Stimulated activated CD8-positive, alpha-beta memory T cell treated with anti-CD3 and anti-CD28 coated beads, Interleukin-4, amount 100 ng/mL, for 24 hours (primary cell): Measurements from ENCODE around the gene IL1R1.
A peak's percentile ranks its signal among the peaks of the same experiment; 100 is the strongest.

Experiments
- DNase-seq: peaks from one replicate; pipeline ENCODE4 v3.0.0-alpha.2; 2020; ENCODE audit warnings: low read depth

The IL1R1 gene

DNA sequence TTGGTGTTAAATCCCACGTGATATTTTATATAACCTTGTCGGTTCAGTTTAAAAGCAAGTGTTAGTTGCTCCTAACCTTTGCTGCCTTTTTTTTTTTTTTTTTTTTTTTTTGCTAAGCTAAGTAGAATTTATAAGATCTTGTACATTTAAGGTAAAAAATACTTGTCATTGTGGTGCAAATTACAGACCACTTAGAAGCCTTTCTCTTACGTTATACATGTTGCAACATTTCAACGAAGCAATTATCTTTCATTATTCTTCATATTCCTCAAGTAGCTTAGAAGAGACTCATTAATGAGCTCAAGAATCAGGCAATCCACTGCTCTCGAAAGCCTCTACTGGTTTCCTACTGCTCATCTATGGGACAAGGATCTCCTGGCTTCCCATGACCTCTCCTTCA, 29.4 kb downstream of the IL1R1 start:
- DNase-seq = no peak

DNA sequence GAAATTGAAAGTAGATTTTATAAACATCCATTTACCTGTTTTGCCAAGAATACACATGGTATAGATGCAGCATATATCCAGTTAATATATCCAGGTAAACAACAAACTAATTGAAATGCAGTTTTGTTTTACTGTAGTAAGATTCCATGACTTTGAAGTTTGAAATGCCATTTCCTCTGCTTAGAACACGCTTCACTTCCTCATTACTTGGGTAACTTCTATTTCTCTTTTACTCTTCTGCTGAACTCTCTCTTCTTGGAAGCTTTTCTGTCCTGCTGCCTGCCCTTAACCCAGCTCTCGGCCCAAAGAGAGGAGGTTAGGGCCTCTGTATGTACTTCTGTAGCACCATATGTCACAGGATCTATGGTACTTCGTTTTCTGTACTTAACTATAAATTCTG, 30.2 kb downstream of the IL1R1 start:
- no peak for DNase-seq

DNA sequence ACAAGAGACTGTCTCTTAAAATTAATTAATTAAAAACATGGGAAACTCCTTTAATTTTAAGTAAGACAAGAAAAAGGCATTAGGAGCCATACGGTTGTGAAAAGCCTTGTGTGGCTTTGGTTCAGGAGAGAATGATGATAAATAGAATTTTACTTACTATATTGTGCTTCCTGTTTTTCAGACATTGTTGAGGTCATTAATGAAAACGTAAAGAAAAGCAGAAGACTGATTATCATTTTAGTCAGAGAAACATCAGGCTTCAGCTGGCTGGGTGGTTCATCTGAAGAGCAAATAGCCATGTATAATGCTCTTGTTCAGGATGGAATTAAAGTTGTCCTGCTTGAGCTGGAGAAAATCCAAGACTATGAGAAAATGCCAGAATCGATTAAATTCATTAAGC, 33.6 kb downstream of the IL1R1 start:
- DNase-seq = no peak

DNA sequence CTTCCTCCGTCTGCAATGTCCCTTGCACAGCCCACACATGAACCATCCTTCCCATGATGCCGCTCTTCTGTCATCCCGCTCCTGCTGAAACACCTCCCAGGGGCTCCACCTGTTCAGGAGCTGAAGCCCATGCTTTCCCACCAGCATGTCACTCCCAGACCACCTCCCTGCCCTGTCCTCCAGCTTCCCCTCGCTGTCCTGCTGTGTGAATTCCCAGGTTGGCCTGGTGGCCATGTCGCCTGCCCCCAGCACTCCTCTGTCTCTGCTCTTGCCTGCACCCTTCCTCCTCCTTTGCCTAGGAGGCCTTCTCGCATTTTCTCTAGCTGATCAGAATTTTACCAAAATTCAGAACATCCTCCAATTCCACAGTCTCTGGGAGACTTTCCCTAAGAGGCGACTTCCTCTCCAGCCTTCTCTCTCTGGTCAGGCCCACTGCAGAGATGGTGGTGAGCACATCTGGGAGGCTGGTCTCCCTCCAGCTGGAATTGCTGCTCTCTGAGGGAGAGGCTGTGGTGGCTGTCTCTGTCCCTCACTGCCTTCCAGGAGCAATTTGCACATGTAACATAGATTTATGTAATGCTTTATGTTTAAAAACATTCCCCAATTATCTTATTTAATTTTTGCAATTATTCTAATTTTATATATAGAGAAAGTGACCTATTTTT, 35.4 kb downstream of the IL1R1 start:
- DNase-seq = no peak

DNA sequence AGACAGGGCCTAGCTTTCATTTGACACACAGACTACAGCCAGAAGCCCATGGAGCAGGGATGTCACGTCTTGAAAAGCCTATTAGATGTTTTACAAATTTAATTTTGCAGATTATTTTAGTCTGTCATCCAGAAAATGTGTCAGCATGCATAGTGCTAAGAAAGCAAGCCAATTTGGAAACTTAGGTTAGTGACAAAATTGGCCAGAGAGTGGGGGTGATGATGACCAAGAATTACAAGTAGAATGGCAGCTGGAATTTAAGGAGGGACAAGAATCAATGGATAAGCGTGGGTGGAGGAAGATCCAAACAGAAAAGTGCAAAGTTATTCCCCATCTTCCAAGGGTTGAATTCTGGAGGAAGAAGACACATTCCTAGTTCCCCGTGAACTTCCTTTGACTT, 36.5 kb downstream of the IL1R1 start:
- no peak for DNase-seq

DNA sequence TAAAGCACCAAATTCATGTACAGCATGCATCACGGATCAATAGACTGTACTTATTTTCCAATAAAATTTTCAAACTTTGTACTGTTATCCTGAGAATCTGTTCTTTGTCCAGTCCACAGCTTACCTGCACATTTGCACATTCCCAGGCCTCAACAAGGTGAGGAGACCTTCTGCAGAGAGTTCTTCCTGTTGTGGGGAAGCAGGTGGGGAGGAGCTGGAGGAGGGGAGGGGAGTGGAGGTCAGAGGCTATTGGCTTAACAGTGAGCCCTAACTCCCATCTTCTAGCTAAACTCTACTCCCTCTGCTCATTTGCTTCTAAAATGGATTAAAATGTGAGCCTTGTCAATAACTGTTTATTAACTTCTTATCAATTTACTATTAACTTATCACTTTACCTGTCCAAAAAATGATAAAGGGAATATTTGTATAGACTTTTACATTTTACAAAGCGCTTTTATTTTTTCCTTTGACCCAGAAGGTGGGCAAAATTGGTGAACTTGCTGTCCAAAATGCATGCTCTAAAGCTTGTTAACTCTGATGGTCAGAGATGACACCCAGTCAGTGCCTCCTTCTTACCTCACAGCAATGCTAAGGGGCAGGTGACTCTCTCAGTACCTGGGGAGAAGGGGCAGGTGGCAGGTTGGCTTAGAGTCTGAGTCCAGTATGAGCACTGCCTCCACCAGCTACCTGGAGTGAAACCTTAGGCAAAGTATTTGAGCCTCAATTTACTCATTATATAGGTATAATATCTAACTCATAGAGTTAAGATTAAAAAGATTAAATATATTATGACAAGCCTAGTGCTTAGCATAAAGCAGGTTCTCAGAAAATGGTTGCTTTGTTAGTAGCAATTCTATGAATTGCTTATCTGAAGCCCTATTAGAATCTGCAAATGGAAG, 37.5 kb downstream of the IL1R1 start:
- no peak for DNase-seq

DNA sequence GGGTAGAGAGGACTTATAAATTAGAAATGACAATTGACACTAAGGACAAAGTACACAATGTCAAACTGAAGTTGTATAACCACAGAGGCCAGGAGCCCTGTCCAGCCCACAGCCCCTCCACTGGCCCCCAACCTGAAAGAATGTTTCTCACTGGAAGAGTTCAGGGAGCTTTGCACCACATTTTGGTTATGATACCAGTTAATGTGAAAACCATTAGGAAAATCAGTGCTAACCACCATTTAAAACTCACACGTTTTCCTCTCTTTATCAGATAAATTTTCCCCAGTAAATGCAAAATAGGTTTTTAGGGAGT, 38.1 kb downstream of the IL1R1 start:
- no peak for DNase-seq

DNA sequence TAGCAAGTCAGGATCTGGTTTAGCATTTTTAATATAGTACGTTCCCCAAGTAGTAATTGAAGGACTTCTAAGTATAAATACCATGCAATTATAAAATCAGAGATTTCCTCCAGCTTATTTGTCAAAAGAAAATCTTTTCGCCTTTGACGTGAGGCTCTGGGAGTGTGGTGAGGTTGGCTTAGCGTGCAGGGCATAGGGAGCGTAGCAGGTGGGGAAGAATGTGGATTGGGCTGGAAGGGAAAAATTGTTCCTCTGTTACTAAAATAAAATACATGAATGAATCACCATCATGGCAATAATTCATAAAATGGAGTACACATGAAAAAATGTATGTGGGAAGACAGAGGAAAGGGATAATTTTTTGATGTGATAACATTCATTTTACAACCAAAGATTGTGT, 38.8 kb downstream of the IL1R1 start:
- no peak for DNase-seq

DNA sequence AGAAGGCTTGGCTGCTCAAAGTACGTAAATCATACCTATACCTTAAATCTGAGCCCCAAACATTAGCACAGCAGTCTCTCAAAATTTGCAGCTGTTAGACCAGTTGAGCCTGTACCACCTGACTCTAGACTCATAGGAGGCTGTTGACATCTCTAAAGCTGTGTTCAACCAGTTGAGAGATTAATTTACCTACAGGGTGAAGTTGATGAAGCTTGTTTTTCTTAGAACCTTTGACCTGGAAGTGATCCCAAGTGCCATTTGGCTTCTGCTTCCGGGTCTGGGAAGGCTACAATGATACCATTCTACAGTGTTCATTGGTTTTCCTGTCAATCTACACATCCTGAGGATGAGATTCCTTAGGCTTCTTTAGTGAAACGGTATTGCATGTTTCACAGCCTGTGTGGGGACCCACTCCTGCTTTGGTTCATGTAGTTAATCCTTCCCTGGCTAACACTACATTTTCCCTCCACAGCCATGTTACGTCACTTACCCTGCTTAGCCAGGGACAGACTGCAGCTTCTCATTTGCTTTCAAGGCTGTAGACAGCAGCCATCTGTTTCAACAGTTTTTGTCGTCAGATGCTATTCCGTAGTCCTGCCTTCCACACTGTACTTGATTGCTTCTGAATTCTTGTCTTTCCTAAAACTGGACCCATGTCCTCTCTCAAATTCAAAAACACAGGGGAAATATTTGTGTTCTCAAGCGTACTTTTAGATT, 39.5 kb downstream of the IL1R1 start:
- no peak for DNase-seq

DNA sequence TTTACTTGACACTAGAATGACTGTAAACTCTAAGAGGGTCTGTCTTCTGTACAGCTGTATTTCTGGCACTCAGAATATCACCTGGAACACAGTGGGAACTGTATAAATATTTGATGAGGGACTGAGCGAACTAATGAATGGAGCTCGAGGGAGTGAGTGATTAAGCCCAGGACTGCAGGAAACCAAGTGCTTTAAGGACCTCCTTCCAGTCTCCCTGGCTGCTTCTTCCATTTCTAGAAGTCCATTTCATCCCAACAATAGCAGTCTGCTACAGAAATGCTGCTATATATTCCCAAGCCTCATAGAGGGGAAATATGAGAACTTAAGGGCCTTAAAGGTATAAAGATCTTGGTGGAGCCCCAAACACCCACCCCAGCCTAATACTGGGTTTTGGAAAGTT, 41.5 kb downstream of the IL1R1 start:
- DNase-seq = no peak

DNA sequence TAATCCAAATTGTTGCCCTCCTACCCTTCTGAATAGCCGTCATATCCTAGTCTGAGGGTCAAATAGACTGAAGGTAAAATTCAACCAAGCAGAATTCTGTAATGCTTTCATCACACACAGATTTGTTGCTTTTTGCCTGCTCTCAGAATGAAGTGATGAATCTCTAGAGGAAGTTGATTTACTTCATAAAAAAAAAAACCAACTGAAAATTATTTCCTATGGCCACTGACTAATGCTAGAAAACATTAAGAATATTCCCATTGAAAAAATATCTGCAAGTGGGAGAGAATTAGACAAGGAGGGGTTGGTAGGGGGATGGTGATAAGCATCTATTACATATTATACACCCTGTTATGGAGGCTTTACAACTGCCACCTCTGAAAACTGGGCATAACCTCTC, 42.0 kb downstream of the IL1R1 start:
- DNase-seq = no peak

DNA sequence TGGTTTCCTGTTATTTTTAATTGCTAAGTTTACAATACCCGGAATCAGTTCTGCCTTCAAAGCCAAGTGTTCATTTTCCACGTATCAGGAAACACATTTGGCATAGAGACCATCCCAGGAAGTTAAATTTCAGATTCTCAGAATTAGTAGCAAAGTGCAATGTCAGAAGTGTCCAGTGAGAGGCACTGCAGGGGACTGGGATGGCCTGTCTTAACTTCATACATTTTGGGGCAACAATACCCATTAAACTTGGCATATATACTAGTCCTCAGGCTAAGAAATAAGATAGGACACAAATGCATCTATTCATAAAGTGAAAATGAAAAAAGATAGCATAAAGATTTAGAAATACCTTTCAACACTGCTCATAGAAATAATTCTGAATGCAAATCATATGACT, 42.8 kb downstream of the IL1R1 start:
- no peak for DNase-seq

DNA sequence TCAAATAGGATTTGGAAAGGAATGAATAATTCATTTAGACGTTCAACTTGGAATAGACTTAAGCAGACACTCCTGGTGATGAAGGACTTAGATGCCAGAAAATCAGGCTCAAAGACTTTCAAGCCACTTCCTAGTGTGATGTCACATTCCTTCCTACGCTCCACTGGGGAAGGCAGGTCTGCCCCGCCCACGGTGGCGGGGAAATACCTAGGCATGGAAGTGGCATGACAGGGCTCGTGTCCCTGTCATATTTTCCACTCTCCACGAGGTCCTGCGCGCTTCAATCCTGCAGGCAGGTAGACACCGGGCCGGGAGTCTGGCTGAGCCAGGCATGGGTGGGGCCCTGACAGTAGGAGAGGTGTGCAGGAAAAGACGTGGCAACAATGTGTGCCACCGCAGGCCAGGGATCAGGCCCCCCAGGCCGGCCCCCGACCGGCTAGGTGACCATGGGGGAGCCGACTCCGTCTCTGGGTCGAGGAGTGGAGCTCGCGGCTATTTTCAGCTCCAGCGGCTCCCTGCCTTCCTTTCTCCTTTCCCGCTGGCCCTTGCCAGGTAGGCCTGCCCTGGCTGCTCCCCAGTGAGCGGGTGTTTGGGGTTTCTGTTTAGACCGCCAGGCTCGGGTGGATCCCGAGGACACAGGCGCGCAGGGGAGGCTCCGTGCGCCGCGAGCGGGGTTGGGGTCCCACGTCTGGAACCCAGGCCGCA, 44.4 kb downstream of the IL1R1 start, which contains the start of gene IL1RL2:
IL1RL2 (plus strand) TSS at position 233 of the 705 bp plus-strand sequence. CDS start 845 bp downstream, outside the sequence.
- DNase-seq = no peak

DNA sequence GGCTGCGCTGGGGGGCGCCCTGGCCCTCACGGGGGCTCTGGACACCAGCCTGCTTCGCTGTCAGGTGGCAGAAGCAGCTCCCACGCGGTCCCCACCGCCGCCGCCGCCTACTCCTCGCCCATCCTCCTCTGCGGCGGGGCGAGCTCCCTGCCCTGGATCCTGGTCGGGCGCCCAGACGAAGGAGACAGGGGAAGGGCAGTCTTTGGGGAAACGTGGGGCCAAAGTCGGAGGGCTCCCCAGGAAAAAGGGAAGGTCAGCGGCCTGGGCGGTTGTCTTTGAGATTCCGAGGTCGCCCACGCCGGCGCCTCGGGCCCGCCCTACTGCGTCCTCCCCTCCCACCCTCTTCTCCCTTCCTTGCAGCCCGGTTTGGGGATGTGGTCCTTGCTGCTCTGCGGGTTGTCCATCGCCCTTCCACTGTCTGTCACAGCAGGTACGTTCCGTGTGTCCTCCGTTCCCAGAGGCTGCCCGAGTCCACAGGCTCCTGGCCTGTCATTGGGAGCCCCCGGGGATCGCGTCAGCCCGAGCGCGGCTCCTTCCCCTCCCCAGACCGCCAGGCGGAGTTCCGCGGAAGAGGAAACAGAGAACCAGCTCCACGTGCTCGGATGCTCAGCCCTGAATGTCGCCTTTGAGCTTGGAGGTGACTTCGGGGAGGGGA, 45.1 kb downstream of the IL1R1 start:
- peak; percentile 29 for DNase-seq

DNA sequence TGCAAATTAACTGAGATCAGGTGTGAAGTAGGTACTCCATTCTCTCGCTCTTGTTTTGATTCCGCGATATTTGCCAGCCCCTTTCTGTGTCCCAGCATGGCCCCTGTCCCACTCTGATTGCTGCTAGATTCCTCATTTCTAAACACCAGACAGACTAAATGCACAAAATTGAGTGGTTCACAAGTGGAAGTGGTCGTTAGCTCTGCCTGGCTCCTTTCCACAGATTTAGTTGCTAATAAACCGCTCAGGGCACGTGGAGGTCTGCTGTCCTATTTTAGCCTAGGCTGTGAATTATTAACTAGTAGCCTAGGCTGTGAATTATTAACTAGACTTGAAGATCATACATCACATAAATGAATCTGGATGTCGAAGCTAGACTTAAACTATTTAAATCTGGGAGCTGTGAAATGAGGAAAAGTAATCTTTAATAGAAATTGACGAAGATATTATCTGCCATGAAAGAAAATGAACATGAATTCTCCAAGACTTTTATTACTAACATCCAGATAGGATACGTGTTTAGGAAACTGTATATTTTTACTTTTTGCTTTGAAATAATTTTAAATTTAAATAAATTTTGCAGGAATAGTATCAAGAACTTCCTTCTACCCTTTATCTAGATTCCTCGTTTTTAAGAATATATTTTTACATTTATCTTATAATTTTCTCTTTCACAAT, 48.0 kb downstream of the IL1R1 start:
- DNase-seq = no peak

DNA sequence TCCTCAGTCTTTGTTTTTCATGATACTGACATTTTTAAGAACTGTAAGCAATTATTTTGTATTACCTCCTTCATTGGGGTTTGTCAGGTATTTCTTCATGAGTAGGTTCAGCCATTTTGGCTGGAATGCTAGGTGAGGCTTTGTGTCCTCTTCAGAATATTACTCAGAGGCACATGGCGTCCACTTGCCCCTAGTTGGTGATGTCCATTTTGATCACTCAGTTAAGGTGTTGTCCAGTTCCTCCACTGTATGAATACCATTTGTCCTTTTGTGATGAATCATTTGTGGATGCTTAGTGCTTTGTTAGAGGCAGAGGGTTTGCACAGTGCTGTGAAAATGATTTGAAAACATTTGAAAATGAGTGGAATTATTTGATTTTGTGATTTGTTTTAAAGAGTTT, 49.0 kb downstream of the IL1R1 start:
- no peak for DNase-seq

DNA sequence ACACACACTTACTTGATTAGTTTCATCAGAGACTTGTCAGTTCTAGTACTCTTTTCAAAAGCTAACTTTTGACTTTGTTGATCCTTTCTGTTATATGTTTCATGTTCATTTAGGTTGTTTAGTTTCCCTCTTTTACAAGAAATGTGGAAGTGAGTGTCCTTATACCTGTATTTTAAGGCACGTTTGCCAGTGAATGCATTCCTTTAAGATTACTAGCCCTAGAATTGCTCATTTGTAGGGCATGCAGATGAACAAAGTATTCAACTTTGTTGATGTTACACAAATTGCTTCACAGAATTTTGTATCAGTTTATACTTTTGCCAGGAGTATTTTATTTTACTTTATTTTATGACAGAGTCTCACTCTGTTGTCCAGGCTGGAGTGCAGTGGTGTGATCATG, 50.5 kb downstream of the IL1R1 start:
- DNase-seq = no peak

DNA sequence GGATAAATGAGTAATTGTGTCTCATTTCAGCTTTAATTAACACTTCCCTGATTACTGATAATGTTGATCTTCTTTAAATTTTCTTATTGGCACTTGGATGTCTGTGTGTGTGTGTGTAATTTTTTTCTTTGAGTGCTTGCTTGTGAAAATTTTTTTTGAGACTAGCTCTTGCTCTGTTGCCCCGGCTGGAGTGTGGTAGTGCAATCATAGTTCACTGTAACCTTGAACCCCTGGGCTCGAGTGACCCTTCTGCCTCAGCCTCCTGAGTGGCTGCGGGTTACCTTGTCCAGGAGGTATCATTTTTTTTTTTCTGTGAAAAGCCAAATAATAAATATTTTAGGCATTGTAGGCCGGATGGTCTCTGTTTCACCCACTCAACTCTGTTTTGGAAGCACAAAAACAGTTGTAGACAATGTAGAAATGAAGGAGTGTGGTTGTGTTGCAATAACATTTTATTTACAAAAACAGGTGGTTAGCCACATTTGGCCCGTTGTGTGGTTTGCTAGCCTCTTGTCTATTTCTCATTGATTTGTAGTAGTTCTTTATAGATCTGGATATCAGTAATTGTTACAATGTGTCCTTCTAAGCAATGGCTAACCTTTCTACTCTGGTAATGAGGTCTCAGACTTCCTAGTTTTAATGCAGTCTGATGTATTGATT, 52.2 kb downstream of the IL1R1 start:
- DNase-seq = no peak

DNA sequence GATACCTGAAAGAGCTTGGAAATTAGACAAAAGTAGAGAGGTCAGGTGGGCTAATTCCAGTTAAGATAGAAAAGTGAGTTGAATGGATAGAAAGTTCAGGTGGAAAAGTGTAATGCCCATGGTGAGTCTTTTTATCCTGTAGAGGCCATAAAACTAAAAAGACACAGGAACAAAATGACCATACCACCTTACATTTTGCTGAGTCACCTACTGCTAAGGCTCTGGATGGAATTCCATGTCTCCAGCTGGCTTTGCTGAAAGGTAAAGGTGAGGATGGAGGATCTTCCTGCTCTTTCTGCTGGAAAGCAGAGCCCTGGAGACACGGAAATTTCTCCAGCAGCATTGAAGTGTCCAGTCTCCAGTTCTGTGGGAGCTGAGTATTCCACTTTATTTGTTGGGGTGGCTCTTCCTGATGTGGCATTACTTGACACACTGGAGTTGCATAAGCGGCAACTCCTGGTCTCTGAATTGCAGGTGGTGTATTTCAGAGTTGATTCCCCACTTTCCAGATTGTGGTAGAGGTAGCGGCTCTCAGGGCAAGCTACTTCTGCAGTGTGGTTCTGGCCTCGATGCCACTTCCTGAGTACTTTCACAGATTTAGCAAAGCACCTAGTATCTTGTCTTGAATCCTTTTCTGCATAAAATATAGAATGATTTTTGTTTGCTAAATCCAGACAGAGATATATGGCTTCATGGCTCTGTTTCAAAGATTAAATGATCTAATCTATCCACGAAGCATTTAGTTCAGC, 55.0 kb downstream of the IL1R1 start:
- no peak for DNase-seq

DNA sequence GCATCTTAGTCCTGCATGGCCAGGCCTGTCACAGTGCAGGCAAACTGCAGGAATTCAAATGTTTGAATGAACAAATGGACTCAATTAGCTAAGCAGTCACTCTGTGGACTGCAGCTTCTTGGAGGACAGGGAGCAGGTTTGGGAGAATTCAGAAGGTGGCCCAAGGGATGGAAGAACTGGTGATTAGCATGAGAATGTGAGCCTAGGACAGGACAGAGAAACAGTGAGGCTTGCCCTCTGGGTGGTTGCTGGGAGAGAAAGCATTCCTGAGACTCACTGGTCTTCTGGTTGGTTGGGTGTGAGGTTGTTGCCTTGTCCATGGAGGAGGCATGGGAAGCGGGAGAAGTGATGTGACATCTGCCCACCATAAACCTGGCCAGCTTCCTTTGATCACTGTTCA, 58.0 kb downstream of the IL1R1 start:
- no peak for DNase-seq
